ENCODE data around the gene PSEN1. TPM values are rescaled to one million over a fixed set of nuclear protein-coding genes. Genes with fewer than 3 reads are reported as not detected.
"Not testable (repeated sequence)": the region's sequence is repeated elsewhere in the genome, so short reads cannot be mapped to it uniquely, and the experiment has no call there.

The PSEN1 gene
- total RNA-seq, 4 donors from 2014 or later: 54.6 to 100 (median 68.1) TPM

- intact Hi-C loops (cut with DNase I): no loop called here
- no peaks in the 10 kb centered on the region for H3K9me3 ChIP-seq
- no peaks in the 10 kb centered on the region for H3K27me3 ChIP-seq
- DNase-seq: peak; percentile 49 to 66
- no peak overlapping the region for H3K4me3 ChIP-seq (replicated peaks in 1 of 3)
- H3K27ac ChIP-seq: peak overlapping the region in 1 of 3 donors; percentile 41
- whole genome bisulfite sequencing, 2 donors: 48 to 55% methylated on average over 3 of the region's 3 CpGs
- peaks cover 27 to 32% of the 10 kb centered on the region in 2 donors for H3K36me3 ChIP-seq
- TF ChIP-seq CTCF (IDR thresholded peaks at IDR 0.05): no peak
- no peak for TF ChIP-seq POLR2A (IDR thresholded peaks at IDR 0.05)
- peaks cover 0 to 14% of the 10 kb centered on the region in 2 donors for H3K4me1 ChIP-seq
Observed at GRCh38 chr14:73189651-73190050, 53.3 kb downstream of the PSEN1 start.

GRCh38 chr14:73191441-73191840 is 55.1 kb downstream of the PSEN1 start:
- 94 to 98% methylated on average over 2 of the region's 2 CpGs for WGBS, 2 donors
- TF ChIP-seq CTCF (IDR thresholded peaks at IDR 0.05) (no peak), POLR2A (IDR thresholded peaks at IDR 0.05) (no peak)
- no peak overlapping the region for H3K4me3 ChIP-seq (replicated peaks in 1 of 3)

GRCh38 chr14:73194306-73194705 is 58.0 kb downstream of the PSEN1 start:
- H3K9me3 ChIP-seq; H3K27ac ChIP-seq; H3K27me3 ChIP-seq; DNase-seq; H3K4me3 ChIP-seq (replicated peaks in 1 of 3); intact Hi-C loops (cut with DNase I); H3K4me1 ChIP-seq: not testable (repeated sequence)
- H3K36me3 ChIP-seq: peaks cover 16 to 33% of the 10 kb centered on the region in 2 donors
- 93 to 95% methylated on average over 8 of the region's 8 CpGs for WGBS, 2 donors

More at GRCh38 chr14:73191441-73191840, 55.1 kb downstream of the PSEN1 start:
- Histone ChIP-seq H3K27me3 (no peaks in the 10 kb centered on the region), H3K4me1 (peaks cover 0 to 14% of the 10 kb centered on the region in 2 donors), H3K36me3 (peaks cover 27 to 33% of the 10 kb centered on the region in 2 donors), H3K9me3 (no peaks in the 10 kb centered on the region), H3K27ac (no peak overlapping the region)
- no peak for DNase-seq
- intact Hi-C loops (cut with DNase I): no loop called here

- H3K4me1 ChIP-seq: no peaks in the 10 kb centered on the region
- no peak for TF ChIP-seq POLR2A (IDR thresholded peaks at IDR 0.05)
- no peak for TF ChIP-seq CTCF (IDR thresholded peaks at IDR 0.05)
- H3K27ac ChIP-seq: no peak overlapping the region
- 83 to 86% methylated on average over 2 of the region's 2 CpGs for WGBS, 2 donors
- DNase-seq: no peak
- H3K9me3 ChIP-seq: no peaks in the 10 kb centered on the region
- H3K4me3 ChIP-seq (replicated peaks in 1 of 3): no peak overlapping the region
- intact Hi-C loops (cut with DNase I): no loop called here
- H3K27me3 ChIP-seq: no peaks in the 10 kb centered on the region
- H3K36me3 ChIP-seq: peaks cover 17 to 34% of the 10 kb centered on the region in 2 donors
Observed at GRCh38 chr14:73198253-73198652, 61.9 kb downstream of the PSEN1 start.

- 91 to 92% methylated on average over 2 of the region's 2 CpGs for whole genome bisulfite sequencing, 2 donors
- intact Hi-C loops (cut with DNase I): no loop called here
- Histone ChIP-seq H3K27me3 (no peaks in the 10 kb centered on the region), H3K27ac (no peak overlapping the region), H3K9me3 (no peaks in the 10 kb centered on the region), H3K4me3 (replicated peaks in 1 of 3) (no peak overlapping the region), H3K36me3 (peaks cover 22 to 27% of the 10 kb centered on the region in 2 donors), H3K4me1 (peaks cover 0 to 3% of the 10 kb centered on the region in 2 donors)
- TF ChIP-seq POLR2A (IDR thresholded peaks at IDR 0.05) (no peak), CTCF (IDR thresholded peaks at IDR 0.05) (no peak)
- no peak for DNase-seq
Observed at GRCh38 chr14:73203527-73203926, 67.2 kb downstream of the PSEN1 start.

GRCh38 chr14:73207615-73208014 is 71.3 kb downstream of the PSEN1 start:
- intact Hi-C loops (cut with DNase I): no loop called here
- WGBS, 2 donors: 73 to 76% methylated on average over 1 of the region's 2 CpGs
- Histone ChIP-seq H3K27ac (peak overlapping the region in 2 of 3 donors; percentile 0 to 43), H3K36me3 (peaks cover 24 to 30% of the 10 kb centered on the region in 2 donors), H3K4me3 (replicated peaks in 1 of 3) (no peak overlapping the region), H3K4me1 (peaks cover 0 to 14% of the 10 kb centered on the region in 2 donors), H3K9me3 (no peaks in the 10 kb centered on the region), H3K27me3 (no peaks in the 10 kb centered on the region)
- no peak for TF ChIP-seq POLR2A (IDR thresholded peaks at IDR 0.05)
- TF ChIP-seq CTCF (IDR thresholded peaks at IDR 0.05): no peak
- DNase-seq: no peak
